Osteocyte (in vitro differentiated cells): ENCODE data around the gene KRTAP10-5. TPM values are rescaled to one million over a fixed set of nuclear protein-coding genes. Genes with fewer than 3 reads are reported as not detected.
A peak's percentile ranks its signal among the peaks of the same experiment; 100 is the strongest.

Source experiments
- DNase-seq: peaks from one replicate; pipeline ENCODE4 v3.0.0; 2021; ENCODE audit warnings: mixed read lengths; ENCODE audit not compliant: unreplicated experiment; ENCODE audit errors: extremely low spot score
- H3K27ac Mint-ChIP-seq: one replicate; pipeline ENCODE4 v1.8.0; 2021; ENCODE audit warnings: mild to moderate bottlenecking, mixed read lengths; ENCODE audit not compliant: unreplicated experiment
- H3K27me3 Mint-ChIP-seq: one replicate; pipeline ENCODE4 v1.8.0; 2021; ENCODE audit warnings: mixed read lengths; ENCODE audit not compliant: unreplicated experiment
- H3K36me3 Mint-ChIP-seq: one replicate; pipeline ENCODE4 v1.8.0; 2021; ENCODE audit warnings: mixed read lengths; ENCODE audit not compliant: unreplicated experiment
- H3K4me1 Mint-ChIP-seq: one replicate; pipeline ENCODE4 v1.8.0; 2021; ENCODE audit warnings: mixed read lengths; ENCODE audit not compliant: unreplicated experiment
- H3K4me3 Mint-ChIP-seq: one replicate; pipeline ENCODE4 v1.8.0; 2021; ENCODE audit warnings: mild to moderate bottlenecking, moderate library complexity, mixed read lengths; ENCODE audit not compliant: unreplicated experiment
- H3K9me3 Mint-ChIP-seq: one replicate; pipeline ENCODE4 v1.8.0; 2021; ENCODE audit warnings: mixed read lengths; ENCODE audit not compliant: unreplicated experiment
- total RNA-seq: library from RNA; stranded (reverse); gene quantifications from 2 replicates; pipeline ENCODE4 v1.2.1, GENCODE V29; 2021
- TF ChIP-seq, protein P1 (sequence below): fragments of 200-600 bp; sonication (generic); IDR thresholded peaks from 2 replicates; pipeline ENCODE4 v1.5.0; 2021; ENCODE audit warnings: antibody characterized with exemption, mild to moderate bottlenecking, moderate library complexity

The KRTAP10-5 gene
- total RNA-seq, 1 donor from 2014 or later, result not detected

GRCh38 chr21:44596068-44596725, 15.8 kb upstream of the KRTAP10-5 start:
- no peaks in the 10 kb centered on the region for H3K9me3 Mint-ChIP-seq
- DNase-seq, result peak; percentile 57
- no peak overlapping the region for H3K27ac Mint-ChIP-seq
- H3K36me3 Mint-ChIP-seq, result no peaks in the 10 kb centered on the region
- H3K4me1 Mint-ChIP-seq, result peaks cover 3% of the 10 kb centered on the region
- TF ChIP-seq, protein P1, sequence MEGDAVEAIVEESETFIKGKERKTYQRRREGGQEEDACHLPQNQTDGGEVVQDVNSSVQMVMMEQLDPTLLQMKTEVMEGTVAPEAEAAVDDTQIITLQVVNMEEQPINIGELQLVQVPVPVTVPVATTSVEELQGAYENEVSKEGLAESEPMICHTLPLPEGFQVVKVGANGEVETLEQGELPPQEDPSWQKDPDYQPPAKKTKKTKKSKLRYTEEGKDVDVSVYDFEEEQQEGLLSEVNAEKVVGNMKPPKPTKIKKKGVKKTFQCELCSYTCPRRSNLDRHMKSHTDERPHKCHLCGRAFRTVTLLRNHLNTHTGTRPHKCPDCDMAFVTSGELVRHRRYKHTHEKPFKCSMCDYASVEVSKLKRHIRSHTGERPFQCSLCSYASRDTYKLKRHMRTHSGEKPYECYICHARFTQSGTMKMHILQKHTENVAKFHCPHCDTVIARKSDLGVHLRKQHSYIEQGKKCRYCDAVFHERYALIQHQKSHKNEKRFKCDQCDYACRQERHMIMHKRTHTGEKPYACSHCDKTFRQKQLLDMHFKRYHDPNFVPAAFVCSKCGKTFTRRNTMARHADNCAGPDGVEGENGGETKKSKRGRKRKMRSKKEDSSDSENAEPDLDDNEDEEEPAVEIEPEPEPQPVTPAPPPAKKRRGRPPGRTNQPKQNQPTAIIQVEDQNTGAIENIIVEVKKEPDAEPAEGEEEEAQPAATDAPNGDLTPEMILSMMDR, result no peak
- peaks cover 39% of the 10 kb centered on the region for H3K27me3 Mint-ChIP-seq
- H3K4me3 Mint-ChIP-seq, result no peak overlapping the region

DNA sequence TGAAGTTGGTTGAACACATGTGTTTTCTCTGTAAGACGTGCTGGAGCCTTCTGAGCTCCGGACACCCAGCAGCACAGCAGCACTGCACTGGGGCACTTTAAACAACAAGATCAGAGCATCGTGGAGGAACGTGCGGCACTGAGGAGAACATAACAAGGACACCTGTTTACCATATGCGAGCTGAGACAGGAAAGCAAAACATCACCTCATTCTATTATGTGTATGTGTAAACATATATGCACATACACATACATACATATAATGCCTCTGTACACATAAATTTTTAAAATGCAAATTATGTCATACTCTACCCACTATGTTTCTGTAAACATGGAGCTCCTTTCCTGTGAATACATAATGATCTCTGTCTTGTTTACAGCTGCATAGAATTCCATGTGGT, 15.1 kb upstream of the KRTAP10-5 start:
- TF ChIP-seq, protein P1, result no peak
- DNase-seq, result no peak
- Mint-ChIP-seq H3K36me3 (no peaks in the 10 kb centered on the region), H3K27me3 (peaks cover 39% of the 10 kb centered on the region), H3K4me3 (no peak overlapping the region), H3K9me3 (no peaks in the 10 kb centered on the region), H3K4me1 (peaks cover 3% of the 10 kb centered on the region), H3K27ac (no peak overlapping the region)

GRCh38 chr21:44594406-44594916, 14.1 kb upstream of the KRTAP10-5 start:
- TF ChIP-seq, protein P1, result no peak
- no peak overlapping the region for H3K27ac Mint-ChIP-seq
- peaks cover 33% of the 10 kb centered on the region for H3K27me3 Mint-ChIP-seq
- H3K9me3 Mint-ChIP-seq, result no peaks in the 10 kb centered on the region
- peak; percentile 63 for DNase-seq
- H3K4me3 Mint-ChIP-seq, result no peak overlapping the region
- H3K4me1 Mint-ChIP-seq, result peaks cover 3% of the 10 kb centered on the region
- H3K36me3 Mint-ChIP-seq, result no peaks in the 10 kb centered on the region

GRCh38 chr21:44593598-44594405, 13.4 kb upstream of the KRTAP10-5 start:
- Mint-ChIP-seq H3K9me3 (no peaks in the 10 kb centered on the region), H3K27ac (no peak overlapping the region), H3K4me1 (peaks cover 3% of the 10 kb centered on the region), H3K4me3 (no peak overlapping the region), H3K36me3 (no peaks in the 10 kb centered on the region), H3K27me3 (peaks cover 32% of the 10 kb centered on the region)
- peak; percentile 64 for DNase-seq
- TF ChIP-seq, protein P1, result no peak
